Spleen (tissue), 11 donors: ENCODE results near the gene ACOXL. TPM values are rescaled to one million over a fixed set of nuclear protein-coding genes. Genes with fewer than 3 reads are reported as not detected.
"Not testable (repeated sequence)": the region's sequence is repeated elsewhere in the genome, so short reads cannot be mapped to it uniquely, and the experiment has no call there.

Source experiments
- DNase-seq: peaks from one replicate; pipeline ENCODE4 v3.0.0-alpha.2; 2020
- H3K27ac ChIP-seq, 8 donors: fragments of 200-600 bp; sonication (generic) in 7 of 8; 1 replicate in 4 of 8; 2 replicates in 4 of 8; pipeline versions ENCODE4 v1.5.0 to v1.8.0; 2016 to 2021; ENCODE audit warnings: inconsistent platforms in 4 of 8, mild to moderate bottlenecking in 4 of 8, moderate library complexity in 1 of 8
- H3K27me3 ChIP-seq, 7 donors: fragments of 200-600 bp; sonication (generic) in 6 of 7; replicated peaks in 1 of 7; 1 replicate in 4 of 7; 2 replicates in 3 of 7; pipeline versions ENCODE4 v1.5.0 to v1.8.0; 2016 to 2021; ENCODE audit warnings: inconsistent platforms in 3 of 7, mild to moderate bottlenecking in 1 of 7
- H3K36me3 ChIP-seq, 6 donors: fragments of 200-600 bp; sonication (generic) in 5 of 6; 1 replicate in 4 of 6; 2 replicates in 2 of 6; pipeline versions ENCODE4 v1.5.0 to v1.8.0; 2016 to 2021; ENCODE audit warnings: inconsistent platforms in 2 of 6
- H3K4me1 ChIP-seq, 6 donors: fragments of 200-600 bp; sonication (generic) in 5 of 6; 1 replicate in 3 of 6; 2 replicates in 3 of 6; pipeline versions ENCODE4 v1.5.0 to v1.8.0; 2016 to 2021; ENCODE audit warnings: inconsistent platforms in 3 of 6
- H3K4me3 ChIP-seq, 8 donors: fragments of 200-600 bp; sonication (generic) in 7 of 8; 1 replicate in 4 of 8; 2 replicates in 4 of 8; pipeline versions ENCODE4 v1.5.0 to v1.8.0; 2016 to 2021; ENCODE audit warnings: inconsistent platforms in 4 of 8, mild to moderate bottlenecking in 4 of 8, moderate library complexity in 2 of 8
- H3K9me3 ChIP-seq, 8 donors: fragments of 200-600 bp; sonication (generic) in 7 of 8; 1 replicate in 4 of 8; 2 replicates in 4 of 8; pipeline versions ENCODE4 v1.5.0 to v1.8.0; 2016 to 2021; ENCODE audit warnings: inconsistent platforms in 4 of 8
- POLR2A ChIP-seq, 3 donors: fragments of 450-650 bp; IDR thresholded peaks; one replicate each; pipeline ENCODE4 v1.5.1; 2017; ENCODE audit warnings: antibody characterized with exemption in 3 of 3, mild to moderate bottlenecking in 1 of 3
- POLR2AphosphoS5 ChIP-seq, 3 donors: sonication (generic); formaldehyde crosslinking; IDR thresholded peaks; one replicate each; pipeline ENCODE4 v1.5.1; 2017; ENCODE audit warnings: antibody characterized with exemption in 3 of 3
- WGBS, 5 donors: extraction: QIAGEN DNeasy Blood & Tissue Kit in 3 of 5; methylation state at CpG; one replicate each; pipeline versions ENCODE4 v1.1.5 to v1.1.7; 2013 to 2018; 5-methylcytosine and 5-hydroxymethylcytosine counted together
- intact Hi-C: fragments of 100-400 bp; cut with DNase I; formaldehyde crosslinking; loops from one replicate; pipeline ENCODE4 v1.15.0; 2023; ENCODE audit warnings: low total_unique reads
- polyA plus RNA-seq, 3 donors: library from polyadenylated mRNA; stranded (reverse); fragments of 200-250 nt; gene quantifications; one replicate each; pipeline ENCODE4 v1.2.1, GENCODE V29; 2013
- total RNA-seq, 7 donors: library from RNA; depleted of rRNA in 3 of 7; stranded (reverse); fragments of >200 nt in 3 of 7; fragmentation: NEBNext Ultra II Directional in 4 of 7; extraction: Animal tissue kit (Norgen Biotek cat#: 25700) in 4 of 7; gene quantifications; one replicate each; pipeline versions ENCODE4 v1.1.0 to v1.2.1, GENCODE V29; 2016 to 2021
- TF ChIP-seq, protein P1 (sequence below), 11 experiments: fragments of 200-600 bp in 7 of 11; fragments of 450-650 bp in 4 of 11; sonication (generic) in 4 of 11; IDR thresholded peaks in 8 of 11; conservative IDR thresholded peaks in 3 of 11; 1 replicate in 7 of 11; 2 replicates in 4 of 11; pipeline versions ENCODE4 v1.4.0 to v1.8.0; 2016 to 2021; ENCODE audit warnings: antibody characterized with exemption in 11 of 11, inconsistent platforms in 4 of 11, mild to moderate bottlenecking in 1 of 11
- donor health status: healthy with polysubstance abuse.
- donor health status: DM: no; HTN: no; CAD: no; lungs with moderate emphysema.
- donor health status: DM: no; HTN: no; CAD: no.
- donor health status: Bipolar disorder and iron deficiency.
- donor health status: healthy.
- donor health status: DM: no; HTN: no; CAD: no.
- donor health status: DM: yes; HTN: yes; CAD: no.

ACOXL gene
- total and polyA plus RNA-seq, 10 donors = 0.04 to 1.0 (median 0.66) TPM

- no peak for TF ChIP-seq POLR2AphosphoS5 (IDR thresholded peaks at IDR 0.05)
- TF ChIP-seq, protein P1, sequence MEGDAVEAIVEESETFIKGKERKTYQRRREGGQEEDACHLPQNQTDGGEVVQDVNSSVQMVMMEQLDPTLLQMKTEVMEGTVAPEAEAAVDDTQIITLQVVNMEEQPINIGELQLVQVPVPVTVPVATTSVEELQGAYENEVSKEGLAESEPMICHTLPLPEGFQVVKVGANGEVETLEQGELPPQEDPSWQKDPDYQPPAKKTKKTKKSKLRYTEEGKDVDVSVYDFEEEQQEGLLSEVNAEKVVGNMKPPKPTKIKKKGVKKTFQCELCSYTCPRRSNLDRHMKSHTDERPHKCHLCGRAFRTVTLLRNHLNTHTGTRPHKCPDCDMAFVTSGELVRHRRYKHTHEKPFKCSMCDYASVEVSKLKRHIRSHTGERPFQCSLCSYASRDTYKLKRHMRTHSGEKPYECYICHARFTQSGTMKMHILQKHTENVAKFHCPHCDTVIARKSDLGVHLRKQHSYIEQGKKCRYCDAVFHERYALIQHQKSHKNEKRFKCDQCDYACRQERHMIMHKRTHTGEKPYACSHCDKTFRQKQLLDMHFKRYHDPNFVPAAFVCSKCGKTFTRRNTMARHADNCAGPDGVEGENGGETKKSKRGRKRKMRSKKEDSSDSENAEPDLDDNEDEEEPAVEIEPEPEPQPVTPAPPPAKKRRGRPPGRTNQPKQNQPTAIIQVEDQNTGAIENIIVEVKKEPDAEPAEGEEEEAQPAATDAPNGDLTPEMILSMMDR (IDR thresholded peaks at IDR 0.05 in 8 of 11, conservative IDR thresholded peaks at IDR 0.05 in 3 of 11) = no peak
- TF ChIP-seq POLR2A (IDR thresholded peaks at IDR 0.05) = no peak
- Histone ChIP-seq H3K4me3 (no peak overlapping the region), H3K27me3 (peaks cover 0 to 6% (median 0%) of the 10 kb centered on the region in 7 donors), H3K27ac (no peak overlapping the region), H3K36me3 (no peaks in the 10 kb centered on the region), H3K4me1 (no peaks in the 10 kb centered on the region), H3K9me3 (no peaks in the 10 kb centered on the region)
- WGBS, 5 donors = 80 to 91% (median 86%) methylated on average over 2 to 6 of the region's 6 CpGs
- intact Hi-C loops = no loop called here
- no peak for DNase-seq
These were observed 226.2 kb downstream of the ACOXL start for GRCh38 chr2:110958346-110959119.

GRCh38 chr2:110959198-110959597, 226.8 kb downstream of the ACOXL start:
- no peak for DNase-seq
- no peak overlapping the region for H3K4me3 ChIP-seq
- WGBS, 5 donors = 65 to 75% (median 65%) methylated on average over 6 to 7 of the region's 7 CpGs
- no peak overlapping the region for H3K27ac ChIP-seq
- H3K4me1 ChIP-seq = no peaks in the 10 kb centered on the region
- TF ChIP-seq, protein P1 (IDR thresholded peaks at IDR 0.05 in 8 of 11, conservative IDR thresholded peaks at IDR 0.05 in 3 of 11) = no peak
- no peak for TF ChIP-seq POLR2AphosphoS5 (IDR thresholded peaks at IDR 0.05)
- TF ChIP-seq POLR2A (IDR thresholded peaks at IDR 0.05) = no peak
- no peaks in the 10 kb centered on the region for H3K36me3 ChIP-seq
- no peaks in the 10 kb centered on the region for H3K9me3 ChIP-seq
- intact Hi-C loops = no loop called here
- H3K27me3 ChIP-seq = peaks cover 0 to 6% (median 0%) of the 10 kb centered on the region in 7 donors

GRCh38 chr2:110960281-110960680, 227.9 kb downstream of the ACOXL start:
- H3K4me1 ChIP-seq = no peaks in the 10 kb centered on the region
- H3K4me3 ChIP-seq = no peak overlapping the region
- H3K36me3 ChIP-seq = no peaks in the 10 kb centered on the region
- peaks cover 0 to 6% (median 0%) of the 10 kb centered on the region in 7 donors for H3K27me3 ChIP-seq
- DNase-seq = no peak
- intact Hi-C loops = no loop called here
- no peak overlapping the region for H3K27ac ChIP-seq
- 69 to 85% (median 76%) methylated on average over 10 of the region's 10 CpGs for WGBS, 5 donors
- H3K9me3 ChIP-seq = no peaks in the 10 kb centered on the region
- TF ChIP-seq POLR2AphosphoS5 (IDR thresholded peaks at IDR 0.05) = no peak
- TF ChIP-seq POLR2A (IDR thresholded peaks at IDR 0.05) = no peak
- TF ChIP-seq, protein P1 (IDR thresholded peaks at IDR 0.05 in 8 of 11, conservative IDR thresholded peaks at IDR 0.05 in 3 of 11) = no peak

DNA sequence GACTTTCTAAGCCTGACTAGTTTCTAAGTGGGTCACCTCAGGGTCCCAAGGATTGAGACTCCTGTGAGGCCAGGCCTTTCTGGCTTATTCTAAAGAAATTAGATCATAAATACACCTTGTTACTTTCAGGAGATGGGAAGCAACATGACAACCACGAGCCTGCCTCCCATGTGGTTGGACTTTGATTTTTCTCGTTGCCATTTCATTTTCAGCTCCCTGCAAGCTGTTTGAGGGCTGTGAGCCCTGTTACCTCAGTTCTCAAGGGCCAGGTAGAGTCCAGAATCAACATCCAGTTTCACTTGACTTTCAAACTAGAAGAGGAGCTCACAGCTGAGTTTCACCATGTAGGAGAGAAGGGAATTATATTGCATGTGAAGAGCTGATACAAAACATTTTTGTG, 228.6 kb downstream of the ACOXL start:
- no peak for DNase-seq
- intact Hi-C loops = no loop called here
- Histone ChIP-seq H3K27ac (no peak overlapping the region), H3K4me1 (no peaks in the 10 kb centered on the region), H3K4me3 (no peak overlapping the region), H3K9me3 (no peaks in the 10 kb centered on the region), H3K36me3 (no peaks in the 10 kb centered on the region), H3K27me3 (peaks cover 0 to 6% (median 0%) of the 10 kb centered on the region in 7 donors)
- no peak for TF ChIP-seq POLR2AphosphoS5 (IDR thresholded peaks at IDR 0.05)
- no peak for TF ChIP-seq POLR2A (IDR thresholded peaks at IDR 0.05)
- TF ChIP-seq, protein P1 (IDR thresholded peaks at IDR 0.05 in 8 of 11, conservative IDR thresholded peaks at IDR 0.05 in 3 of 11) = no peak
- 60 to 74% (median 74%) methylated on average over 2 of the region's 2 CpGs for WGBS, 5 donors

DNA sequence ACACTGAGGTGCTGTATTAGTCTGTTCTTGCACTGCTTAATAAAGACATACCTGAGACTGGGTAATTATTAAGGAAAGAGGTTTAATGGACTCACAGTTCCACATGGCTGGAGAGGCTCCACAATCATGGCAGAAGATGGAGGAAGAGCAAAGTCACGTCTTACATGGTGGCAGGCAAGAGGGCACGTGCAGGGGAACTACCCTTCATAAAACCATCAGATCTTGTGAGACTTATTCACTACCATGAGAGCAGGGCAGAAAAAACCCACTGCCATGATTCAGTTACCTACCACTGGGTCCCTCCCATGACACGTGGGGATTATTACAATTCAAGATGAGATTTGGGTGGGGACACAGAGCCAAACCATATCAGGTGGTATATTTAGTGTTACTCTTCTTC, 229.3 kb downstream of the ACOXL start:
- WGBS, 5 donors = 65 to 83% (median 81%) methylated on average over 3 of the region's 3 CpGs
- not testable (repeated sequence) for H3K4me3 ChIP-seq

More for the DNA sequence above, 229.3 kb downstream of the ACOXL start:
- H3K27me3 ChIP-seq, H3K9me3 ChIP-seq, H3K36me3 ChIP-seq, intact Hi-C loops, H3K4me1 ChIP-seq, H3K27ac ChIP-seq, DNase-seq: not testable (repeated sequence)
